GM19238 (cell line): ENCODE results near the gene FAM241A.

ENCODE experiments used
- DNase-seq: peaks from one replicate; pipeline ENCODE4 v3.0.0; 2011; ENCODE audit warnings: low spot score; ENCODE audit not compliant: insufficient read length

Gene FAM241A

DNA sequence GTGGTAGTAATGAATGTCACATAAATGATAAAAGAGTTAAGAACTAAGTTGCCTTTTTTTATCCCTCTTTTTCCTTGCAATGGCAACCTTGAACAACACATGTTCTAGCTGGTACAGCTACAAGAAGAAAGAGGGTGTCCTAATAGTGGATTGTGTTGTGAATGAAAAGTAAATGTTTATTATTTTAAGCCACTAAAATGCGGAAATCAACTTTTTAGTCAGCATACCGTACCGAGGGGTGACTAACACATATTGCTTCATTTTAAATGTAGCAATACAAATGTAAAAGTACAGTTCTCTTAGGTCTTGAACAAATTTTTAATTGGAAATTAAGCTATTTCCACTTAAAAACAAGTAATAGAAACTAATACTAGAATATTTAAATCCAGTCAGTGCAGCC lies 68.6 kb downstream of the FAM241A start:
- no peak for DNase-seq

DNA sequence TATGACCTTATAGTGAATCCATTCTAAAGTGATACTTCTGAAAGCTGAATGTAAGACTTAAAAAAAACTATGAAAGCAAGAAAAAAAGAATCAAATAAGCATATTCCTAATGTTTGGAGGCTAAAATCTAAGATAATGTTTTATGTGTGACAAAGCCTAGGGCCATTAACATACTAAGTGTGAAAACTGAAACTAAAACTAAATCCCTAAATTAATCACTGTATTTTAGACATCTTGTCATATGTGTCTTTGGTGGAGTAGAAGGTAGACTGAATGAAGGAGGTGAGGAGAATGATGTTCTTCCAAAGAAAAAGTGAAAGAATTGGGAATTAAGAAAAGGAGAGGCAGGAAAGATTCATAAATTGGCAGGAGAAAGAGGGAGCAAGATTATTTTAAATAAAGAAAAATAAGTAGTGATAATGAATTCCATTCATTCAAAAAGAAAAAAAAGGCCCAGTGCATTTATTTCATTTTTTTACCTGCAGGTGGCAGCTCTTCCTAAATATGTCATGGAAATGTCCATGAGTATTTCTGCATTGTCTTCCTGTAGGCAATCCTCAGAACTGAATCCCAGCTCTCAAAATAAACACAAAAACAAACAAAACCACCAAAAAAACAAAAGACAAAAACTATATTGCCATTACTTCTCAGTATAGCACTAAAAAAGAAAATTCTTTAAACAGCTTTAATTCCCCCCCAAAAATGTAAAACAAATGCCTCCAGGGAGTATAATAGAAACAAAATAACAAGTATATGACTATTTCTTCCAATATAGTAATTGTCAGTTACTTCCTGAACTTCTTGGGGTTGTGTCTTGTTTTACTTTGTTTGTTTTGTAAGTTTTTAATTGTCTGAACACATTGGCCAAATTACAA lies 69.4 kb downstream of the FAM241A start:
- DNase-seq = no peak

DNA sequence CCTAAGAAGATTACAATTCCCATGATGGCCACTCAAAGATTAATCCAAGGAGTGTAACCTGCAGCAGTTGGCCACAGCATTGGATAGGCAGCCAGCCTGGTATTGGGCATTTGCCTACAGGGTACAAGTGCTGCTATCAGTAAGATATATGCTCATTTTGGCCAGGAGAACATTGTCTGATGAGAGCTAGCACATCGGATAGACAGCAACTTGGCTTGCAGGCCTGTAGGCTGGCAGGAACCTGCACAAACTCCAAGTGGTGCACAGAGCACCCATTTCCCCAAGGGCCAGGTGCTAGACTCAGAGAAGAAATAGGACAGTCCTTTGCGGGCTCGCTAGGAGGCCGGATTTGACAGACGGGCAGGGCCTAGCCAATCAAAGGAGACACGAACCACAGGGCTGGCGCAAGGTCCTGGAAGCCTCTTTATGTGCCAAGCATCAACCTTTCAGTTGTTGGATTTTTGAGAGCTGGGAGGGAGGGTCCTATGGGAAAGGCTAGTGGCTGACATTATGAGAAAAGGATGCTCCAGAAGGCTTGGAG lies 74.6 kb downstream of the FAM241A start:
- no peak for DNase-seq

DNA sequence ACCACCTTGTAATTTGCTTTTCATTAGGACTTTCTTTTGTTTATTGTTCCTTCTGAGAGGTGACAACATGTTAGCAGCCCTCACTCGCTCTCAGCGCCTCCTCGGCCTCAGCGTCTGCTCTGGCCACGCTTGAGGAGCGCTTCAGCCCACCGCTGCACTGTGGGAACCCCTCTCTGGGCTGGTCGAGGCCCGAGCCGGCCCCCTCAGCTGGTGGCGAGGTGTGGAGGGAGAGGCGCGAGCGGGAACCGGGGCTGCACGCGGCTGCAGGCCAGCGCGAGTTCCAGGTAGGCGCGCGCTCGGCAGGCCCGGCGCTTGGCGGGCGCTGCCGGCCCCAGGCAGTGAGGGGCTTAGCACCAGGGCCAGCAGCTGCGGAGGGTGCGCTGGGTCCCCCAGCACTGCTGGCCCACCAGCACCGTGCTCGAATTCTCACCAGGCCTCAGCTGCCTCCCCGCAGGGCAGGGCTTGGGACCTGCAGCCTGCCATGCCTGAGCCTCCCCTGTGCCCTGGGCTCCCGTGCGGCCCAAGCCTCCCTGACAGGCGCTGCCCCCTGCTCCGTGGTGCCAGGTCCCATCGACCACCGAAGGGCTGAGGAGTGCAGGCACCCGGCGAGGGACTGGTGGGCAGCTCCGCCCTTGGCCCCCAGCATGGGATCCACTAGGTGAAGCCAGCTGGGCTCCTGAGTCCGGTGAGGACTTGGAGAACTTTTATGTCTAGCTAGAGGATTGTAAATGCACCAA lies 77.1 kb downstream of the FAM241A start:
- no peak for DNase-seq

DNA sequence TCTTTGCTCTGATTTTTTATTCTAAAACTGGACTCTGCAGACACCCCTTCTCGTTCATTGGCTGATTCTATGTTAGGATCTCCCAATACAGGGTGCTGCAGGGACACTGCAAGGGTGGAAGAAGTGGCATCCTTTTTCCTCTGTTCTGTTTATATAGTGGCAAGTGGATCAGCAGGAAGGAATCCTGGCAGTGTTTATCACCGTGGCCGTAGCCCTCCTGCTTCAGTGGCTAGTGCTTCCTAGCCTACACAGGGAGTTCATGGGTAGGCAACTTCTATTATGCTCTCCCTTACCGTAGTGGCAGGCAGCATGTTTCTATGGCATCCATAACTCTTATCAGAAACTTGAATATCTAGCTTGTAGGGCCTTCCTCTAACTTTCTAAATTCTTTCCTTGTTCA lies 79.9 kb downstream of the FAM241A start:
- DNase-seq = no peak

DNA sequence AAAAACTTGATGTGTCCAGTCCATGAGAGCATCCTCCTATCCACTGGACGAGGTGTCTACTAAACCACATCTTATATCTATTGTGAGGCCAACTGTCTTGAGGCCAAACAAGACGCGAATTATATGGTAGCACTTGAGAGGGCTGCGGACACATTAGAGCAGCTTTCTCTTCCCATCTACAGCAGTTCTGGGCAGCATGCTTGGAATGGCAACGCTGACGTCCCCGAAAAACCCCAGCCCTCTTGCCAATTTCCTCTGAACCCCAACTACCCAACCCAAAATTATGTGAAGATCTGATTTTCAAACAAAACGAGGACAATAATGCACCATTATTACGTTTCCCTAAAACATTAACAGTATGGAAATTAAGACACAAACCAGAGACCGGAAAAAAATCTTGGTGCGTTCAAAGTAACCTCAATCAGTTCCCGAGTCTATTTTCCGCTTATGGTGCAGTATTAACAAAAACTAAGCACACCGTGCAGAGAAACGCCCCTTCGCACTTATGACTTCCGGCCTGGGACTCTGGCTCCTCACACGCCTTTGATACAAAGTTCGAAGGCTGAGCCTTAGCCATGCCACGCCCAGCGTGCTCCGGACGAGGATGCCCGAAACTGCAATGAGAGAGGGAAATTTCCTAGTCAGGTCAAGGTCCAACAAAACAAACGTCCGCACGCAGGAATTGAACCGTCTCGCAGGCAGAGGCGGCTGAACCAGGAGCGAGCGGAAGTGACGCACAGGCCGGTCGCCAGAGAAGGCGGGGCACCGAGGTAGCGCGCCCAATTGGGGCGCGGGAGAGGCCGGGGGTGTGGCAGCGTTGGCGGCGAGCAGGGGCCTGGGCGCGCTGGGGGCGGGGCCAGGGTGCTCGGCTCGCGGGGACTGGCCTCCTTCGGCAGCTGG lies 85.9 kb downstream of the FAM241A start:
- DNase-seq = peak; percentile 82

DNA sequence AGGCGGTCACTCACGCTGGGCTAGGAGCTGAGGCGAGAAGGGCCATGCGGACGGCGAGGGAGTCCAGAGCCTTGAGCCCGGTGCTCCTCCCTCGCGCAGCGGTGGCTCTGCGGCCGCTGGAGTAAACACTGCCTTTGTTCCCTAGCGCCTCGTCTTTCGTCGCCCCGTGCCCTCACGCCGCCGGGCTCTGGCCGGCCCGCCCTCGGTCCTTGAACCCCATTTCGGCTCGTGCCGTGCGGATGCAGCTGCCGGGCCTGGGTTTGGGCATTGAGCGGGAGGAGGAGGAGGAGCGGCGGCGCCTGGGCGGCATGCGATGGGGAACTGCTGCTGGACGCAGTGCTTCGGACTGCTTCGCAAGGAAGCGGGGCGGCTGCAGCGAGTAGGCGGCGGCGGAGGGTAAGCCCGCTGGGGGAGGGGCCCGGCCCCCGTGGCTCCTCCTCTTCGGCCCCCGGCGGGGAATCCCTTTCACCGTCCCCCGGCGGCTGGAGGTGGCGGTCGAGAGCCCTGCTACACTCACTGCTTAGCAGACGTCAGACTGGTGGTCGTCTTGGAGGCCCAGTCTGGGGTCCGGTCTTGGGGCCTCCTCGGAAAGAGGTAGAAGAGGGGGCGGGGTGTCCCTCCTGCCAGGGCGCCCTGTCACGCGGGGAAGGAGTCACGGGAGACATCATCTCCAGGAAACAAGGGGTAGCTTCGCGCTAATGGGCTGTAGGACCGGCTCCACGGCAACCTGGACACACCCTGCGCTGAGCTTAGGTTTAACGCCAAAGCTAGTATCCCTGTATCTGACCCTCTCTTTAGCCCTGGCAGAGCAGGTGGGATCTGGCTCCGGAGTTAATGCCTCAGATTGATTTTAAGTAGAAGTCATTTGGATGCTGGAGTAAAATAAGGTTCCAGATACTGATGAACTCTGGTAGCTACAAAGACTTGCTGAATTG lies 86.8 kb downstream of the FAM241A start, which contains the start of gene AP1AR:
AP1AR (plus strand) TSS at position 9 of the 935 bp plus-strand sequence; CDS start at position 314, 305 bp downstream.
- peak; percentile 75 for DNase-seq

DNA sequence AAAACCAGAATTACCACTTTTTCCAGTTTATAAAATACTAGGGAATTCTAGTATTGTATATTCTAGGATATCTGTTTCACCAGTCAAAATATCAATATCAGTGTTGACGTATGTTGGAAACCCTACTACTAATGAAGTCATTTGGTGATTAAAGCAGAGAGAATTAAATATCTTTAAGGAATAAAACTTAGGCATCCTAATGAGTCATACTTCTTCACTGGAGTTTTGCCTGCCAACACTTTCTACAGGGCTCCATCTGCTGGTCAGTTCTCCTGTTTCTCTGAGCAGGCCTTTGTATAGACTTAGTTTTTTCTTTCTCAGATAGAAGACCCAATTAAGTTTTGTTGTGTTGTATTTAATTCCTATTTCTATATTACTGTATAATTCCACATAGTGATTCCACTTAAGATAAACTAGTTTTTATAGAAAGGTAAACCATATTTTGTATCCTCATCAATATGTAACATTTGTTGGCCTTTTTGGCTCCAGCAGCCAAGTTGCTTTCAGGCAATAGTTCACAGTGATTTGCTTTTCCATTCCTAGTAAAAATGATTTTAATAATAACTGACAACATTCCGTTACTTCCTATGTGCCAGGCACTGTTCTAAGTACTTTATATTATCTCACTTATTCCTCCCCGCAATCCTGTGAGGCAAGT lies 89.8 kb downstream of the FAM241A start:
- DNase-seq = no peak

DNA sequence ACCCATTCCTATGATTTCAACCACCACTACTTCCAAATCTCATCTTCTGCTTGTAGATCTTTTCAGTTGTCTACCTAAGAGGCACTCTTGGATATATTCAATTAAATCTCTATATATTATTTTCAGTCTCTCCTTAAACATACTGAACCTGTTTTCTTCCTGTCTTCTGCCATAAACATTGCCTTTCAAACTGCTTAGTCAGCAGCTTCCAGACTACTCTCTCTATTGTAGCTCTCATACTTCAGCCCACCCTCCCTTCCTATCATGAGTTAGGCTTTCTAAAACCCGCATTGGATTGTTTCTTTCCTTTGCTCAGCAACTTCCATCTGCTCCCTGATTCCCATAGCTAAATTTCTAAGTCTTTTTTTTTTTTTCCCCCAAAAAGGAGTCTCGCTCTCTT lies 90.8 kb downstream of the FAM241A start:
- DNase-seq = no peak

DNA sequence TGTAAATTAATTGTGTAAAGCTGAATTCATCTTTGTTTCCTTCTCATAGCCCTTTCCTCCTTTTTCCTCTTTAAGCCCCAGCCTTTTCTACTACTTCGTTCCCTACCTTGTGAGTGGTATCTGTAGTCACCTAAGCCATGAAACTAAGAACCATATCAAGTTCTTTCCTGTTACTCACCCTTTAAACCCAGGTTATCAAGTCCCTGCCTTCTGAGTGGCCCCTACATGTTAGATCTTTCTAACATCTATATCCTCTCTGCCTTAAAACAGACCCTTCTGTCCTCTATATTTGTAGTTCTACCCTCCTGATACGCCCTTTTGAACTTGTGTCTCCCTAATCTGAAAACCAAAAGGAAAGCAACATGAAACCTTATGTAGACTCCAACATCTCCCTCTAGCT lies 93.6 kb downstream of the FAM241A start:
- DNase-seq = no peak
